Stromal cell of bone marrow (primary cell): ENCODE measurements around the gene DBF4B.
"Not testable (repeated sequence)": the region's sequence is repeated elsewhere in the genome, so short reads cannot be mapped to it uniquely, and the experiment has no call there.

Experiments used
- DNase-seq: peaks from one replicate; pipeline ENCODE4 v3.0.0-alpha.2; 2012; ENCODE audit warnings: low read depth

The DBF4B gene, protein sequence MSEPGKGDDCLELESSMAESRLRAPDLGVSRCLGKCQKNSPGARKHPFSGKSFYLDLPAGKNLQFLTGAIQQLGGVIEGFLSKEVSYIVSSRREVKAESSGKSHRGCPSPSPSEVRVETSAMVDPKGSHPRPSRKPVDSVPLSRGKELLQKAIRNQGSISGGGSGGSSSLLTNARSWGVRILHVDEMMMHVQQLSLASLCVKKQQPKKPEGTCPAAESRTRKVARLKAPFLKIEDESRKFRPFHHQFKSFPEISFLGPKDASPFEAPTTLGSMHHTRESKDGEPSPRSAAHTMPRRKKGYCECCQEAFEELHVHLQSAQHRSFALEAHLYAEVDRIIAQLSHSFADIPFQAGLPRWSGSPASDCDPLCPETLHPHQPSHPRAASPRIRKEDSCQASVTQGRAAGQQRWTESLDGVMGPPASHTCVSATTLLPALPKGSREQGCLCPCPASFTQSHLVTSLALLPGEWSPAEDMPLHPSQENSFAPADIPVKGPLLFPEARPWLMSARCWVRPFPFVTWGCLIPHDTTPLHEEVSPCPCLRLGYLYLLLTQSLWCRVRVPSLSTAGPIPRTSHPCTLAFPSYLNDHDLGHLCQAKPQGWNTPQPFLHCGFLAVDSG

DNA sequence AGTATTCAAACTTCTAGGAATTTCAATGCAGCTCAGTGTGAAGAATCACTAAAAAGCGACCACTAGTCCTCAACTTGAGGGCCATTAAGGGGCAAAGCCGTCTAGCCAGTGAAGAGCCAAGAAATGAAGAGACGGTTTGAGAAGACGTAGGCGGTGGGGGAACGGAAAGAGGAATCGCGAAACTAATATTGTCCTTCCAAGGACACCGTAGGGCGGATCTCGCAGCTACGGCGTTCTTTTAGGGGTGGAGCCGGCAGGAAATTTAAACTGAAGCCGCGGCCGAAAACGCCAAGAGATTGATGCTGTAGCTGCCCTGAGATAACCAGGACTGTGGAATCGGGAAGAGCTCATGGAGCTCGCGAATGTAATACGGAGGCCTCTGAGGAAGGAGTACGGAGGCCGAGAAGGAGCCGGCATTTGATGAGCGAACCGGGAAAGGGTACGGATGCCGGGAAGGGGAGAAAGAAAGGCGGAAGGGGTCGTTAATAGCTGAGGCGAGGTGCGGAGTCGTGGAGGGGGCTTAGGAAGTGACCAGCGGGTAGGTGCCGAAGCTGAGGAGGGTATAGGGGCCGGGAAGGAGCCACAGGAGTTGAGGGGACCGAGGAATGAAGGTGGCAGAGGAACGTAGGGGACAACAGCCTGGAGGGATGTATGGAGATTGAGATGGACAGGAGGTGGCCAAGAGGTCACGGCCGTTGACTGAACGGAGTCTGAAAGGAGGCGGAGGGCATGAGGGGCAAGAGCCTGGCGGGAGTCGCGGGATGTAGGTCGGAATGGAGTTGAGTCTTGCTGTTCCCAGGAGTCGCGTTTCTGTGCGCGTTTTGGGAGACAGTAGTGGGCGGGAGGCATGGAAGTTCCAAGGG, at the start of gene DBF4B:
Gene DBF4B (plus strand): TSS at position 265 of the 863 bp plus-strand sequence. CDS start 156 bp downstream, at position 421.
- DNase-seq = peak; percentile 88

DNA sequence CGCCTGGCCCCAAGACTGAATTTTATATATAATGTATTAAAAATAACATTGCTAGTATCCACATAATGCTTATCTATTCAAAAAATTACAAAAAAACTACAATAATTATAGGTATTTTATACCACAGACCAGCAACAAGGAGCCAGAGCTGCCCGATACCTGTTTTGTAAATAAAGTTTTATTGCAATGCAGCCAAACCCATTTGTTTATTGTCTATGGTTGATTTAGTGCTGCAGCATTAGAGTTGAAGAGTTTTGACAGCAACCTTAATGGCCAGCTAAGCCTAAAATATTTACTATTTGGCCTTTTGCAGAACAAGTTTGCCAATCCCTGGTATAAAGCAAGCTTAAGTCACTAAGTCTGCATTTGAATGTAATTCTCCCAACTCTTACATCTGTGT, 46.6 kb upstream of the DBF4B start:
- DNase-seq = no peak

DNA sequence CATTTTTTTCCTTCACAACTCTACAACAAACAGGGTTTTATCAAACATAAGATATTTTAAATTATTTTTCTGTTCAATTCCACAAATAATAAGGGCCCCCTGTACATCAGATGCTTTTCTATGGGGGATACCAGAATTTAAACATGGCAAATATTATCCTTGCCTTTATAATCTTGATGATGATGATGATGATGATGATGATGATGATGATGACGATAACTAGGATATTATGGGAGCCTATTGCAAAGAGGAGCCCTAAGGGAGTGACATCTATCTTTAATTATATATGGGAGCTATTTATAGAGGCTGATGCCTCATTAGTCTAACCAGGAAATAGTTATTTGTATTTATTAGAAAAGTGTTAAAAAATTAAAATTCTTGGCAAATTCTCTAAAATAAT, 45.4 kb upstream of the DBF4B start:
- DNase-seq = no peak

DNA sequence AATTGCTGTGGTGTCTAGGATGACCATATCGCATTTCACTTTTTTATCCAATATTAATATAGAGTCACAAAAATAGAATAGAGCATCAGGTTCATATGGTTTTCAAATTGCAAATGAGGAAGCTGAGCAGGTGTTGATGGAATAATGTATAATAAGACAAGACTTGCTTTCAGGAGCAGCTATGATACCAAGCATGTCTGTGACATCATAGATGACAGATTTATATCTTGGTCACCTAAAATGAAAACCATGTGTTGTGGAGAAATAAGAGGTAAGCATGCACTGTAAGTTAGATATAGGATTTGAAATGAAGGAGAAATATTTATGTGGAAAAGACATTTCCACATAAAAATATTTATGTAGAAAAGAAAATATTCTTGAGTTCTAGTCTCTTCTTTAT, 43.6 kb upstream of the DBF4B start:
- DNase-seq = no peak

DNA sequence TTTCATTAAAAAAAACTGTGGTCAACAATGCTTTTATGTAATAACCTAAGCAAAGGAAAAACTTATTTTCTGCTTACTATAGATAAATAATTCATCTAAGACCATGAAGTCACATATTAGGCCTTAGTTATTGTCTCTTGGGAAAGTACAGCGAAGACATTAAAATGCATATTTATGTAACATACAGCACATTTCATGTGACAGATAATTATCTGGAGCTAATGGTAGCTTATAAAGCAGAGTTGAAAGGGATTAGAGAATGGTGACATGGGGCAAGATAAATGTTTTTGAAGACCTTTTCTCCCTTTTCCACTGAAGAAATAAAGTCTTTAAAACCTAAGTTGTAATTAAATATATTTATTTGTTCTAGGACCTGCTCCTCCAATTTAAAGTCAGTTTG, 42.5 kb upstream of the DBF4B start:
- DNase-seq = no peak

DNA sequence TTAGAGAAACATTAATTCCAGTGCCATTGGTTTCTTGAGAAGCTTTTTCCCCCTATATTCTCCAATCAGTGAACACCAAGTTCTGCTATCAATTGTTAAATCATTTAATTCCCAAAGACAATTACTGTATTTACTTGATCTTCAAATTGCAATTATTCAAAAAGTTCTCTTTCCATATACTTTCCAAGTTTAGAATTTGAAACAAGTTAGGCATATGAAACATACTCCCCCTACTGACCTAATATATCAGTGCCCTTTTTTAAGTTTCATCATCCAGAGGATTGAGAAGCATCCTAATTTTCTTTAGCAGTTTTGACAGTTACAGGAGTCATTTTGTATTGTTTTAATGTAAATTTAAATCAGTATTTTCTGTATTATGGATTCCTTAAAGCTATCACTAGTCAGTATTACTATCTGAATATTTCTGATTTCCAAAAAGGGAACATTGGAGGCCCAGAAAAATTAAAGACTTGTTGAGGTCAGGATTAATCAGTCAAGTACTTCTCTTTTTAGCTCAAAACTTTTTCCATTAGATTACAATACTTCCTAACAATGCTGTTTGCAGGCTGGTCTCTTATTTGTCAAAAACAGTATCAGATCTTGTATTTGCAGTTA, 35.9 kb upstream of the DBF4B start:
- DNase-seq = no peak

DNA sequence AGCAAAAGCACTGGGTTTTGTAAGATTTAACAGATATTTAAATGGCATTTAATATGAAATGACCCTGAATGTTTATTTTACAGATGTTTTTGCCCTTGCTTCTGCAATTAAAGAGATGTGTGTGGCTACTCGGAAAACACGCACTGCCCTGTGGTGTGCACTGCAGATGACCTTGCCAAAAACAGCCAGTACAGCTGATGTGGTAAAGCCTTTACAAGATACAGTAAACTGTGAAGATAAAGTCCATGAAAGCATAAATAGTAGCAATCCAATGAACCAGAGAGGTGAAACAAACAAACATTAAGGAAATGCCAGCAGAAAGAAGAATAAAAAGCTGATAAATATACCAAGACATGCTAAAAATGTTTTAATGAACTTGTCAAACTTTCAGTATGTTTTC, 34.6 kb upstream of the DBF4B start:
- DNase-seq = no peak

DNA sequence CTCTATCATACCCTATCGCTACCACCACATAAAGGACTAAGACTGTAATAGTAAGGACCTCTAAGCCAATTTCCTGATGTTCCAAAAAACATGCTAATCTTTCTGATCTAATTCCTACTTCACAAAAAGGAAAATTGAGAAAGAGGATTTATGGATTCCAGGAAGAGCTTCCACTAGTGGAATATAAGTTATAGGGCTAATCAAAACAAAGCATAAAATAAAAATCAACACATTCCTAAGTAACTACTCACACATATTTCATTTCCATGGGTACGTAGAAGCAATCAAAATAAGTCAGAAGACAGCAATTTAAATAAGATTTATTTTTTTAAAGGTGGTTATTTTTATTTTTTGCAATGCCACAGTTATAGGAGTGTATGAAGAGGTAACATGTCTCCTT, 31.3 kb upstream of the DBF4B start:
- no peak for DNase-seq

DNA sequence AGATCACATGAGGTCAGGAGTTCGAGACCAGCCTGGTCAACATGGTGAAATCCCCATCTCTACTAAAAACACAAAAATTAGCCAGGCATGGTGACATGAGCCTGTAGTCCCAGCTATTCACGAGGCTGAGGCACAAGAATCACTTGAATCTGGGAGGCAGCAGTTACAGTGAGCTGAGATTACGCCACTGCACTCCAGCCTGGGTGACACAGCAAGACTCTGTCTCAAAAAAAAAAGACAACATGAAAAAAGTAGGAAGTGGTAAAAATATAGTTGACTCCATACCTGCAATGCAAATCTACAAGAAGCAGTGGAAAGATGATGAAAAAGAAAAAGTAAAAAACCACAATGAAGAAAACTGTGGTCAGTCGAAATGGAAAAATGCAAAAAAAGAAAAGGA, 25.2 kb upstream of the DBF4B start:
- not testable (repeated sequence) for DNase-seq

DNA sequence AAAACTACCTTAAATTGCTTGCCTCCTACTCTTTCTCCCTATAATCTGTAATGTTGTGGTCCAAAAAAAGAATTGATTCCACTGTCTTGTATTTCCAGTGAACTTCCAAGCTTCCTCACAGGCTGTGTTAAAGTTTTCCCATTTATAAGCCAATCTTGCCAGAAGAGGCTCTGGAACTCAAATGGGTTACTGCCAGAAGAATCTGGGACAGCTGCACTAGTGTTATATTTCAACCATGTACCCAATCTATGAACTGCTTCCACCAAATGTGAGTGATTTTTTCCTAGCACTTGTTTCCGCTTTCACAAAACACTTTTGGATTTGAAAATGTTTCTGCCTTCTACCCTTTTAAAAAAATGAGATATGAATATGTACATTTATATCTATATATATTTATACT, 20.7 kb upstream of the DBF4B start:
- no peak for DNase-seq

DNA sequence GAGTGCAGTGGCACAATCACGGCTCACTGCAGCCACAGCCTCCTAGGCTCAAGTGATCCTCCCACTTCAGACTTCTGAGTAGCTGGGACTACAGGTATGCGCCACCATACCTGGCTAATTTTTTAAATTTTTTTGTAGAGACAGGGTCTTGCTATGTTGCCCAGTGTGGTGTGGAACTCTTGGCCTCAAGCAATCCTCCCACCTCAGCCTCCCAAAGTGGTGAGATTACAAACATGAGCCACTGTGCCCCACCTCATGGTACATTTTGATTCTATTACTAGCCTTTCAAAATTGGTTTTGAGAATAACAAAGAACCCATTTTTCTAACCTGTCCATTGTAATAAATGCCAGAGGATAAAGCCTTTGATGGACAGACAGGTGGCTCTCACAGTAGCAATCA, 20.3 kb upstream of the DBF4B start:
- no peak for DNase-seq

DNA sequence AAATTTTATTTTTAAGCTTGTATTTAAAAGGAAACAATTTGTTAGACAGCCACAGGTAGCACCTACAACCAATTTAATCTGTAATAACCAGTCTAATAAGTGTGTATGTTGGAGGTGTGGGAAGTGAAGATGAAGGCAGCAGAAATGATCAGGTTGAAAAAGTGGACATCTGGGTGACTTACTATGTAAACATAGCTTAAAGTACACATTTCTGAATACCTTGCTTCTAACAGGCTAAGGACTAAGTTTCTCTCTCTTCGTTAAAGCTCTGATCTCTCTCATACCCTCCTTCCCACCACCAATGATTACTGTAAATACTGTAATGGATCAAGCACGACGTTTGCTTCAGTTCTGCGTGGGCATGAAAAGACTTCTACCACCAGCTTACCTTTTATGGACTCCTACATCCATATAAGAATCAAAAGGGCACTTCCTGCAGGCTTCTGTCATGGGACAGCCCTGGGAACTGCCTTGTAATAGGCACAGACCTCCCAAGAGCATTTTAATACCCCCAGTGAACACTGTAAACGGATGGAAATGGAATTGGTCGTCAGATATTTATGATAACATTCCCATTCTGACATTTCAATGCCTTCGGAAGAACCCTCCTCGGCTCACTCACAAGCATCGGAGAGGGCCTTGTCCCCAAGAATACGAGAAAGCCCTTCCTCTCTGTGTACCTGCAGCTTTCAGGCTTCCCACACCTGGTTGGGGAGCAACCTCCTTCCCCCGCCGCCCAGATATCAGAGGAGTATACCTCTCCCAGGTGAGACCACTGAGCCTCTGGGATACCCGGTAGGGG, 19.6 kb upstream of the DBF4B start:
- no peak for DNase-seq

DNA sequence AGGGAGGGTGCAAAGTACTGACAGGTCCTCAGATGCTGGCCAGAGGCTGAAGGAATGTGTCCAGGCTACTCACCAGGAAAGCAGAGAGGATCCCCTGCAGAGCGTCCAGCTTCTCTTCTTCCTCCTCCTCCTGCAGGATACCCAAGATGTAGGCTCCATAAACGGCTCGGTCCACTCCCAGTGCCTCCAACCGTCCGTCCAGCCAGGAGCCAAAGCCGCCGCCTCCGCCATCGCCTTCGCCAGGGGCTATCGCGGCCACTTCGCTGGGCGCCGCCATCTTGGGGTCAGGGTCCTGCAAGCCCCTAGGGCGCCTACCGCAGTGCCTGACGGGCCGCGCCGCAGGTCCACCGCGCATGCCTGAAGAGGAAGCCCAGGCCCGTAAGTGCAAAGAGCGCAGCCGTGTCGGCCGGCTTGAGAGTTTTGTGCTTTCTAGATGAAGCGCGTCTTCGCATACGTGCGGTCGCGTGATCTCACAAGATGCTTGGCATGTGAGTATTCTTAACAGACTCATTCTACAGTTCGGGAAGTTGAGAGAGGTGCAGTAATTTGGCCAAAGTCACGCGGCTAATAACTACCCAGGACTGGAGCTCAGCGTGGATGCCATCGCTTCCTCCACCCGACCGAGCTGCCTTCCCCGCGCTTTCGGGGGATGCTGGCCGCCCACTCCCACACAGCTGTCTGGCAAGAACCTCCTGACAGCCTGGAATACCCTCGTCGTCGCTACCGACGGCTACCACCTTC, 18.8 kb upstream of the DBF4B start, which contains the start of gene CCDC43:
Gene CCDC43 (minus strand): TSS at position 300 of the 741 bp plus-strand sequence. CDS start 23 bp downstream, at position 277.
- peak; percentile 86 for DNase-seq

DNA sequence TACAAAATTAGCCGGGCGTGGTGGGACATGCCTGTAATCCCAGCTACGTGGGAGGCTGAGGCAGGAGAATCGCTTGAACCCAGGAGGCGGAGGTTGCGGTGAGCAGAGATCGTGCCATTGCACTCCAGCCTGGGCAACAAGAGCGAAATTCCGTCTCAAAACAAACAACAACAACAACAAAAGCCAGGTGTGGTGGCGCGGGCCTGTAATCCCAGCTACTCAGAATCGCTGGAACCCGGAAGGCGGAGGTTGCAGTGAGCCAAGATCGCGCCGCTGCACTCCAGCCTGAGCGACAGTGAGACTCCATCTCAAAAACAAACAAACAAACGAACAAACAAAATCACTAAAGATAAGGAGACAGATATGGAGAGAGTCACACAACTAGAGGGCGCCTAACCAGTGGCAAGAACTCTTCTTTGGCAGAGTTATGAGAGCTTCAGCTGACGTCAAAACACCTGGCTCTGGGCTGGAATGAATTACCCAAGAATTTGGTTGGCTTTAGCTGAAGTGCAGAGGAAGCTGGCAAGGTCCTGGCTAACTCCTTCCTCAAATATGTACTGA, 17.6 kb upstream of the DBF4B start:
- DNase-seq = not testable (repeated sequence)

DNA sequence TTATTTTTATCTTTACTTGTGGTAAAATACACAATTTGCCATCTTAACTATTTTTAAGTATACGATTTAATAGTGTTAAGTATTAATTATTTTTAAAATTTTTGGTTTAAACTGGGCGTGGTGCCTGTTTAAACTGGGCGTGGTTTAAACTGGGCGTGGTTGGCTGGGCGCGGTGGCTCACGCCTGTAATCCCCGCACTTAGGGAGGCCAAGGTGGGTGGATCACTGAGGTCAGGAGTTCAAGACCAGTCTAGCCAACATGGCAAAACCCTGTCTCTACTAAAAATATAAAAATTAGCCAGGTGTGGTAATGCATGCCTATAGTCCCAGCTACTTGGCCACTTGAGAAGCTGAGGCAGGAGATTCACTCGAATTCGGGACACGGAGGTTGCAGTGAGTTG, 14.9 kb upstream of the DBF4B start:
- no peak for DNase-seq

DNA sequence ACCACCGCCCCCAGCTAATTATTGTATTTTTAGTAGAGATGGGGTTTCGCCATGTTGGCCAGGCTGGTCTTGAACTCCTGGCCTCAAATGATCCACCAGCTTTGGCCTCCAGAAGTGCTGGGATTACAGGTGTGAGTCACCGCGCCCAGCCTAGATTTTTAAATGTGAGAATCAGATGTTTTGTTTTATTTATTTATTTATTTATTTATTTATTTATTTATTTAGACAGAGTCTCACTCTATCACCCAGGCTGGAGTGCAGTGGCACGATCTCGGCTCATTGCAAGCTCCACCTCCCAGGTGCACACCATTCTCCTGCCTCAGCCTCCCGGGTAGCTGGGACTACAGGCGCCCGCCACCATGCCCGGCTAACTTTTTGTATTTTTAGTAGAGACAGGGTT, 8.2 kb upstream of the DBF4B start:
- not testable (repeated sequence) for DNase-seq

DNA sequence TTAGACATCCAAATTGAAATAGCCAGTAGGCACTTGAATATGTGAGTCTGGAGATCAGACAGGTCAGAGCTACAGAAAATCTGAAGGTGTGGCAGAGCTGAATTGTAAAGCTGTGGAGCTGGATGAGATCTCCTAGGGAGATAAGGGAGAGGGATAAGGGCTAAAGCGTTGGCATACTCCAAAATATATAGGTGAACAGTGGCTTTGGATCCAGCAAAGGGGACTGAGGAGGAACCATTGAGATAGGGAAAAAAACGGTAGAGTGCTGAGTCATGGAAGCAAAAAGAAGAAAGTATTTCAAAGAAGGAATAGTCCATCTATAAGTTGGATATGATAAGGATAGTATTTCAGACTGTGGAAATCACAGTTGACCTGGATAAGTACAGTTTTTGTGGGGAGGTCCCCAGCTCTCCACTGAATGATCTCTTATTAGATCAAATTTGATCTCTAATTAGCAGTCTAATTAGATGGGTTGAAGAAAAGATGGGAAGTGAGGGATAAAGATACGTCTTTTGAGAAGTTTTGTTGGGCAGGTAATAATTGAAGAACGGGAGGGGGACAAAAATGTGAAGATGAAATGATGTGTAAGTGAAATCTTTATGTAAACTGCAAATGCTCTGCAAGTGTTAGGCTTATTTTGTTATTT, 587 bp upstream of the DBF4B start:
- no peak for DNase-seq

DNA sequence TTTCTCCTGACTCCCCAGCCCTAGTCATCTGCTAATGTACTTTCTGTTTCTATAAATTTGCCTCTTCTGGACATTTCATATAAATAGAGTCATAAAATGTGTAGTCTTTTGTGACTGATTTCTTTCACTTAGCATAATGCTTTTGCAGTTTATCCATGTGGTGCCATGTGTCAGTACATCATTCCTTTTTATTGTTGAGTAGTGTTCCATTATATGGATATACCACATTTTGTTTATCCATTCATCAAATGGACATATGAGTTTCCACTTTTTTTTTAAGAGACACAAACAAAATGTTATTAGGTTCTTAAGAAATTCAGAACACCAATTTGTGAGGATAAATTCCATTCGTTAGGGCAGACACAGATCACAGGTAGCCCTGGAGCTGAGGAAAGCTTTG, 11.0 kb downstream of the DBF4B start:
- DNase-seq = no peak

DNA sequence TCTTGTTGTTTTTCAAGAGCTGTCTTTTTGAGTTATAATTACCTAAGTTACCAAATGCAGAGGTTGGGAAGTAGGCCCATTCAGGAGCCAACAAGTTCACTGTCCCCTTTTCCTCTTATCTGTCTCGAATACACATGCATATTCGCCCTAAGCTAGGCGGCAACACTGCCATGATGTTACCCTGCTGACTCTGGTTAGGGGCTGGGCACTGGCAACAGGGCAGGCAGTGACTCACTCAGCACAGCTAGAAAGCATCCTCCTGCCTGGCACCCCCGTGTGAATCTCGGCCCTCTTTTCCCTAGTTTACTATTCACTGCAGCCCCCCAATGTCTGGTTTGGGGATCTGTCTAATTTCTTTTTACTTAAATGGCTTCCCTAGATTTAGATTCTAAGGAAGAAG, 13.8 kb downstream of the DBF4B start:
- DNase-seq = no peak

DNA sequence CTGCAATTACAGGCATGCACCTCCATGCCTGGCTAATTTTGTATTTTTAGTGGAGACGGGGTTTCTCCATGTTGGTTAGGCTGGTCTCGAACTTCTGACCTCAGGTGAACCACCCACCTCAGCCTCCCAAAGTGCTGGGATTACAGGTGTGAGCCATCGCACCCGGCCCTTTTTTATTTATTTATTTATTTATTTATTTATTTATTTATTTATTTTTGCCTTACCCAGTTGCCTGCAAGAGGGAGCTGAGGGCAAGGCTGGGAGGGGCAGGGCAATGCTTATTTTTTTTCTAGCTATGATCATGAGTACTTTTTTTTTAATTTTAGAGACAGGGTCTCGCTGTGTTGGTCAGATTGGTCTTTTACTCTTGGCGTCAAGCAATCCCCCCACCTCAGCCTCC, 17.7 kb downstream of the DBF4B start:
- not testable (repeated sequence) for DNase-seq
